Skeletal muscle cell (primary cell): ENCODE data around the gene APBB1IP.
"Not testable (repeated sequence)": the region's sequence is repeated elsewhere in the genome, so short reads cannot be mapped to it uniquely, and the experiment has no call there.

ENCODE experiments used
- DNase-seq: peaks from one replicate; pipeline ENCODE4 v3.0.0-alpha.2; 2010; ENCODE audit warnings: low read depth
- H3K4me3 ChIP-seq: 2 replicates; pipeline ENCODE4 v1.5.1; 2011; ENCODE audit warnings: low read depth, mild to moderate bottlenecking, control low read depth, low read length, moderate library complexity

Gene APBB1IP

DNA sequence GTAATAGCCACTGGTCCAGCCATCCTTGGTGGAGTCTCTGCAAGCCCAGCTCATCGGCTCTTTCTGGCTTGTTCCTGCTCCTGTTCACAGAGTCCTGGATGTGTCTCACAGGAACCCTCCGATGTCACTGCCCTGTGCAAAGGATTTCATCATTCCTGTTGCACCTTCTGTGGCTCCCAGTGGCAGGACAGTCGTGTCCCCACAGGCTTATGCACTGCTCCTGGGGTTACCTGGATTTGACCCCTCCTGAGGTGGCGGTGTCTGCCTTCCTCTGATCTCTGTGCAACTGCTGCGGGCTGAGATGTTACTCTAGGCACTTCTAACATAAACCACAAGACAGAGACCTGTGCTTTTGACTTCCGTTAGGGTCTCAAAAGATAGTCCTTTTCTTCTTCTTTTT lies 30.6 kb downstream of the APBB1IP start:
- H3K4me3 ChIP-seq, result no peak overlapping the region
- no peak for DNase-seq

DNA sequence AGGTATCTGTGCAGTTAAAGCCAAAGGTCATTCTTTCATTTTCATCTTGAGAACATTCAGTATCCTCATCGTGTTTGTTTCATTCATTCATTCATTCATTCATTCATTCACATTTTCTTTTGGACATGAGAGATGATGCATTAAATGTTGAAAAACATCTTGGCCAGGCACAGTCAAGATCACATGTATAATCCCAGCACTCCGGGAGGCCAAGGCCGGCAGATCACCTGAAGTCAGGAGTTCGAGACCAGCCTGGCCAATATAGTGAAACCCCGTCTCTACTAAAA lies 34.3 kb downstream of the APBB1IP start:
- H3K4me3 ChIP-seq, result no peak overlapping the region
- no peak for DNase-seq

DNA sequence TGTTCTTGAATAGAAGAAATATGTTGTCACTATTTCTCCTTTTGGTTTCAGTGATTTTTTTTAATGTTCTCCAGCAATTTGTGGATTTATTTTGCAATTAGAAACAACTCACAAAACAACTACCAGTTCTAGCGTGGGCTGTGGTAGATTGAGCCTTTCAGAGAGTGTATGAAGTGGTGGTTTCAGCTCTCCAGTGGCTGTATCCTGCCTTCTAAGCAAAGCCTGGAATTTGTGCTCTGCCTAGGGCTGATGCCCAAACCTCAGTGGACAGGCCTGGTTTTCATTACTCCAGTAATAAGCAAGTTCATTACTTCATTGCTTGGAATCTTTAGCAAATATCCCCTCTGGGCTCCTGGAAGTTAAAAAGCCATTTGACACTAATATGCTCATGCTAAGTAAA lies 35.9 kb downstream of the APBB1IP start:
- H3K4me3 ChIP-seq, result no peak overlapping the region
- no peak for DNase-seq

DNA sequence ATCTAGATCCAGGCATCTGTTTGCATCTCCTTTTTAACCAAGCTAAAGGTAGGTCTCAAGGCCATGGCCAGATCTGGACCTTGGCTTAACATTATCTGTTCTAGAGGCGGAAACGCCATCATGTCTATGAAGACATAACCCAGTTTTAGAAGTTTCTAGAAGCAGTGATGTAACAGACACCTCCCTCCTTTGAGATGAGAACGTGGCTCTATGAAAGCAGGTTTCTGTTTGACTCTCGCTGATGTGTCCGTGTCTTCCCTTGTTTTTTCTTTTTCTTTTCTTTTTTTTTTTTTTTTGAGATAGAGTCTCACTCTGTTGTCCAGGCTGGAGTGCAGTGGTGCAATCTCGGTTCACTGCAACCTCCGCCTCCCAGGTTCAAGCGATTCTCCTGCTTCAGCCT lies 36.7 kb downstream of the APBB1IP start:
- H3K4me3 ChIP-seq, DNase-seq: not testable (repeated sequence)

DNA sequence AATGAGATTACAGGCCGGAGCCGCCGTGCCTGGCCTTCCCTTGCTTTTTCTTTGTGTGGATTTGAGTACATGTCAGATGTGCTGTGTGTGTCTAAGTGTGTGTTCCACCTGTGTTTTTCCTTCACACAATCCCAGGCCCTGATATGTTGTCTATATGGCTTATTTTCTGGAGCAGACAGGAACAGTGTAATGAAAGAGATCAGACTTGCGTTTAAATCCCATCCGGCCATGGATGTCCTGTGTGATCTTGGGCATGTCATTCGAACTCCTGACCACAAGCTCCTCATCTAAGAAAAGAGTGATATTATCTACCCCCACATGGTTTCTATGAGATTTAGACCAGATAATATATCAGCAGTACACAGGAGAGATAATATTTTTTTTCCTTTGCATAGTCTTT lies 37.2 kb downstream of the APBB1IP start:
- H3K4me3 ChIP-seq, result no peak overlapping the region
- no peak for DNase-seq

DNA sequence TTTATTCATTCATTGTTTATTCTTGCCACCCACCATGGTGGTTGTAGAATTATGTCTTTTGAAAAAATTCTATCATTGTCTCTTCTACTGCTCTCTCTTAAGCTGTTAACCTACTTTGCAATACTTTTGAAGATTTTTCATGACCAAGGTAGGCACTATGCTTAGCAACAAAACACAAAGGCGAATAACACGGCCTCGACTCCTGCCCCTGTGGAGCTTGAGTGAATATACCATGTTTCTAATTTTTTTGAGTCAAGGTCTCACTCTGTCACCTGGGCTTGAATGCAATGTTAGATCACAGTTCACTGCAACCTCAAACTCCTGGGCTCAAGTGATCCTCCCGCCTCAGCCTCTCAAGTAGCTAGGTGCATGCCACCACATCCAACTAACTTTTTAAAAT lies 39.4 kb downstream of the APBB1IP start:
- H3K4me3 ChIP-seq, result no peak overlapping the region
- DNase-seq, result no peak

DNA sequence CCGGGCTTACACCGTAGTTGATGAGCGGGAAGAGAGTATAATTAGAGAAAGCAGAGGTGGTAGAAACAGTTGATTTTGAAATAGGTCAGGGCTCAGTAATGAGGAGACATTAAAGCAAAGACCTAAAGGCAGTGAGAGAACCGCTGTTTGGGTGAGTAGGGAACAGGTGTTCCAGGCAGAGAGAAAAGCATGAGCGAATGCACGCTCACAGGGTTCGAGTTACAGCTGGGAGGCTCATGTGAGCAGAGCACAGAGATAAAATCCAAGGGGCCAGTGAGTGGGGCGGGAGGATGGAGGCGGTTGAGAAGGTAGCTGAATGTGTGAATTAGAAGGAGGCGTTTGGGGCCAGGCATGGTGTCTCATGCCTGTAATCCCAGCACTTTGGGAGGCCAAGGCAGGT lies 39.9 kb downstream of the APBB1IP start:
- DNase-seq, result no peak
- H3K4me3 ChIP-seq, result no peak overlapping the region

DNA sequence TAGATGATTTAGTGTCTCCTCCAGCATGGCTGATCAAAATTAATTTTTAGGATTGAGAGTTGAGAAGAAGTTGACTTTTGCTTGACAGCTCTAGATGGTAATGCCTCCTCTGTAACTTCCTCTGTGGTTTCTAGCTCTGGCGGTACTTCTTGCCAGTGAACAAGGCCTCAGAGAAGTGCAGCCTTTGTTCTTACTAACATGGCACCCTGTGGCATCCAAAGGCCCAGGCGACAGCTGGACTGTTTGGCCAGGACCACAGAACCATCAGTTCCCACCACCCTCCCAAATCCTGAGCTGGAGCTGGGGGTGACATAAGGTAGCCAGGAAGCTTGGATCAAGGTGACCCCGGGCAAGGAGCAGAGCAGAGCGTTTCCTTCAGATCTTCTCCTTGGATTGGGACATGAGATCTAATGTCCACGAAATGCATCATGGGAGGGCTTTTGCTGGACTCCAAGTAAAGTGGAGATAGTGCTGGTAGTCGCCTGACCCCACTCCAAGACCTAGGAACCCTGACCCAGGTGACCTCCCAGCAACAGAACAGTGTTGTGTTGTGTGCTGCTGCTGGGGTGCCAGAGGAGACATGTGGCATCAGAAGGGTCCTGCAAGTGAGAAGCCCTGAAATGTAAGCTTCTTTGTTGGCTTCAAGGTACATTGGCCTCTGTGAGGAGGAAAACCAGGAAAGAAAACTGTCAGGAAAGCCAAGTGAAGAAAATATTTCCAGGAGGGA lies 41.8 kb downstream of the APBB1IP start:
- no peak overlapping the region for H3K4me3 ChIP-seq
- no peak for DNase-seq

DNA sequence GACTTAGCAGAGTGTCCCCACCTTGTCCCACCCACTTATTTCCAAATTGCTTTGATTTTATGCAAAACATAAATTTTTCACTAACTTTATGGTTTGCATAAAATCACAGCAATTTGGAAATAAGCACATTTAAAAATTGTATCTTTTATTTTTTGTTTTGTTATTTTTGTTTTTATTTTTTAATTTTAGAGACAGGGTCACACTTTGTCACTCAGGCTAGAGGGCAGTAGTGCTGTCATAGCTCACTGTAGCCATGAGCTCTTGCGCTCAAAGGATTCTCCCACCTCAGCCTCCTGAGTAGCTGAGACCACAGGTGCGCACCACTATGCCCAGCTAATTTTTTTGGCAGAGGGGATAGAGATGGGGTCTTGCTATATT lies 43.2 kb downstream of the APBB1IP start:
- no peak for DNase-seq
- H3K4me3 ChIP-seq, result no peak overlapping the region

DNA sequence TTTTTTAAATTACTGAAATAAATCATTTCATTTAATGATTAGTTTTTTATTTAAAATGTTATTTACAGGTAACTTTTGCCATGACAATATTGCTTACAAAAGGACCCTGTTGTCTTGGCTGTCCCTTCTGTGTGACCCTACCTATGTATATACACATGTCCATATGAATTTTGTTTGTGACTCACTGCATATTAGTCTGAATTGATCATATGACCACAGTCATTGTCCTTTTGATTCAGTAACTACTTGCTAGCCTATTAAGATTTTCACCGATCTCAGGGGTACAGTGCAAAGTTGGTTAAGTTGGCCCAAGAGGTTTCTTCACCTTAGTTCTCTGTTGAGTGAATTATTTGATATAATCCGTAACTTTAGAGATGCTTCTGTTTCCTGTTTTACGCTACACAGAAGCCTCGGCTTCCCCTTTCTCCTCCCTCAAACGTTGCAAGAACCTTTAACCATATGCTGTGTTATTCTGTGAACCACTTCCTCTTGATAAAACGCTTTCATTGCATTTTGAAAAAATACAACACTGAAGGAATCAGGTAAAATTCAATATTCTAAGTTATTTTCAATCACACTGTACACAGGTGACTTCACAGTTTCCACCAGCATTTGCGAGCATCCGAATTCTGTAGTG lies 43.9 kb downstream of the APBB1IP start:
- H3K4me3 ChIP-seq, result no peak overlapping the region
- no peak for DNase-seq

DNA sequence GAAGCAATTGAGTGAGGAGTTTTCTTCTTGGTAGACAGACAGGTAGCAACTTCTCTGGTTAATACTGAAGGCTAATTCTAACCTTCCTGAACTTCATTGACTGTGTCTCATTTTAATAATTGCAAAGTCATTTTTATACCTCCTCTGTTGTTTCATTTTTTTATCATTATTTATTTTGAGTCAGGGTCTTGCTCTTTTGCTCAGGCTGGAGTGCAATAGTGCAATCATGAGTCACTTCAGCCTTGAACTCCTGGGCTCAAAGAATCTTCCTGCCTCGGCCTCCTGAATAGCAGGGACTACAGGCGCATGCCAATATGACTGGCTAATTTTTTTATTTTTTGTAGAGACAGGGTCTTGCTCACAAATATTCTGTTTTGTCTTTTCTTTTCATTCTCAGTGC lies 45.4 kb downstream of the APBB1IP start:
- H3K4me3 ChIP-seq, result no peak overlapping the region

DNA sequence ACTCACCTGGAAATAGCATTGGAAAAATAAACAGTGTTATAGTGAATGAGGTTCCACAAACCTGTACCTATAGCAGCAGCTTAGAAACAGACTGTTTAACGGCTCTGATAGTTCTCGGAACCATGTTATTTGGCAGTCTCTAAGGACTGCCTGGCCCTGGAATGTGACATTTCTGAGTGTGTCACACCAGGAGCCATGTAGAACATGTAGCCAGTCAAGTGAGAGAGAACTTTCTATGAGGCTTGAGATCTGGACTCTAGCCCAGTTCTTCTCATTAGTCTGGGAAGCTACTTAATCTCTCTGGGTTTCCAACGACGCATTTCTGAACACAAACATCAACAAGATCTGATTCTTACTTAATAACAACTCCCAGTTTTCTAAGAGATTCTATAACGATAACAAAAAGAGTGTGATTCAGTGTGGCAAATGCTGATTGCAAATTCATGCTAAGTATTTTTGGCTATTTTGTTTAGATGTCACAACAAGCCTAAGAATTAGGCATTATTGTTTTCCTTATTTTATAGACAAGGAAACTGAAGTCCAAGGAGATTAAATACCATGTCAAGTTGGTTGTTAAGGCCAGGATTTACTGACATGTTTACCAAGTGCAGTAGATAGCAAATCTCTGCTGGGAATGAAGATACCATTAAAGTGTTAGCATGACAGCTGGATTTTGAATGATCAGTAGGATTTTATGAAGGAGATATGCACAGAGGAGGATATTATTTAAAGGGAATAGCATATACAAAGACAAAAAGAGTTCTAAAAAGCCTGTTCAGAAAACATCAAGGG lies 47.2 kb downstream of the APBB1IP start:
- DNase-seq, result no peak
- no peak overlapping the region for H3K4me3 ChIP-seq

More for the DNA sequence above, 45.4 kb downstream of the APBB1IP start:
- DNase-seq, result no peak

DNA sequence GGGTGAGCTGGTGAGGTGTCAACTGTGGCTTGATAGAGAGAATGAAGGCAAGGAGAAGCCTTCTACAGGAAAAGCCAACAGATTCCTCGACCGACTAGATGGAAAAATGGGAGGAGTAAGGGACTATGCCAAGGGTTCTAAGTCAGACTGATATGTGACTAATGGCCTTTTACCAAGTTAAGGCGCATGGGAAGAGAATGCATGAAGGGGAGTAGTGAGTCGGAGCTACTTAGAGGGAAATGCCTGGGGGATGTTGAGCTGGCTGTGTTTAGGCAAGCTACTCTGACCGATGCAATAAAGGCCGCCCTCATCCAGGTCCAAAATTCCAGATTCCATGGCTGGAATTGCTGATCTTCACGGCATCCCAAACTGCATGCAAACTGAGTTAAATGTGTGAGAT lies 48.2 kb downstream of the APBB1IP start:
- no peak overlapping the region for H3K4me3 ChIP-seq
- peak; percentile 61 for DNase-seq

DNA sequence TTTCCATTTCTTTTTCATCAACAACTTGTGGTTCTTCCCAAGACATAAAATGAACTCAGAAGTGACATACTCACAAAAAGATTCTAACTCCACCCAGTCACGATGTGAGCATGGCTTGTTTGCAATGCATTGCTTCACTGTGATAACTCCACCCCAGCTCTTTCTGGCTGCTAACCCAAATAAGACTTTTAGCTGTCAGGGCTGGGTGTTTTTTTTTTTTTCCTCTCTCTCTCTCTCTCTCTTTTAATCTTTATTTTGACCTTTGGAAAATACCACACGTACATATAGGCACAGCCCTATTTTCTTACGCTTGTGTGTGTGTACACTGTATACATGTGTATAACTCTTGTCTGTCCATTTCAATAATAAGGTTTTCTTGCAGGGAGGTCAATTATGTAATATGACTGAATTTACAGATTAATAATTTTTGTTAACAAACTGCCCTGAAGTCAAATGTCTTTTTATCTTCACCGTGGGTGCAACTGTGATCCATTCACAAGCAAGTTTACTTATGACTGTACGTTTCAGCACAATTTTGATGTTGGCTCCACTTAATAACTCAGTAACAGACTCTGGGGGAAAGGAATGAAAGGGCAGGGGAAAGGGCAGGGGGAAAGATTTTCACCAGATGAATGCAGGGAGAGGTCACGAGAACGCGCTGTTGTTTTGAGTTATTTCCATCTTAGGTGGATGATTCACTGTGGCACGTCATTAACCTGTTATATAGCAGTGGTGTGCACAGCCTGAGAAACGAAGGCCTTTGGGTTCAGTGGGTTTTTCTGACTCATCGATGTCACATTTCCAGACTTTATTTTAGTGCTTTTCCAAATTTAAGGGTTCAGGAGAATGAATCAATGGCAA lies 49.1 kb downstream of the APBB1IP start:
- H3K4me3 ChIP-seq, result no peak overlapping the region

DNA sequence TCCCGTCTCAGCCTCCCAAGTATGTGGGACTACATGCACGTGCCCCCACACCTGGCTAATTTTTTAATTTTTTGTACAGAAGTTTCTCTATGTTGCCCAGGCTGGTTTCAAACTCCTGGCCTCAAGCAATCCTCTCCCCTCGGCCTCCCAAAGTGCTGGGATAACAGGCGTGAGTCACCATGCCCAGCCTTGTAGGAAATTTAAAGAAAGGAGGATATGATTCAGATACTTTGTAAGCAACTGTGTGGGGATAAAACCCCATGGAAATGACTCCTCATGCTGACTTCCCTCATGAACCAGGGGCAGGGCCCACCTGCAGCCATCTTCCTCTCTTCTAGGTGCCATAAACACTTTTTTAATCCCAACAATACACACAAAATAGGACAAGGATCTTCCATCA lies 50.2 kb downstream of the APBB1IP start:
- H3K4me3 ChIP-seq, result no peak overlapping the region
- DNase-seq, result no peak

More for the DNA sequence above, 49.1 kb downstream of the APBB1IP start:
- DNase-seq, result peak; percentile 75

DNA sequence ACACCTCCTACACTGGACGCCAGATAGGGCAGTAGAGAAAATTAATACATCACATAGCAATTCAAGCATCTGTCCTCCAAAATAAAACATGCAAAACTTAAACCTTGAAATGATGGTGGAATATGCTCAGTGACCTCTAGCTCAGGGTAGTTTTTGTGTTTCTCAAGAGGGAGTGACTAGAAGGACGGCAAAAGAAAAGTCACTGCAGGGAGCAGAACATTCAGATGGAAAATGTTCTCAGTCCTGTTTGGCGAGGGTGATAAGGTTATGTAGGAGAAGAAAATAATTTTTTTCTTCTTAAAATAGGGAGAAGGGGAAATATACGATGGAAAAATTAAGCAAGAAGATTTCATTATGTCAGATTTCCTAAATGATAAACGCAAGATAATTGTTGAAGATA lies 50.9 kb downstream of the APBB1IP start:
- no peak overlapping the region for H3K4me3 ChIP-seq
- DNase-seq, result no peak

DNA sequence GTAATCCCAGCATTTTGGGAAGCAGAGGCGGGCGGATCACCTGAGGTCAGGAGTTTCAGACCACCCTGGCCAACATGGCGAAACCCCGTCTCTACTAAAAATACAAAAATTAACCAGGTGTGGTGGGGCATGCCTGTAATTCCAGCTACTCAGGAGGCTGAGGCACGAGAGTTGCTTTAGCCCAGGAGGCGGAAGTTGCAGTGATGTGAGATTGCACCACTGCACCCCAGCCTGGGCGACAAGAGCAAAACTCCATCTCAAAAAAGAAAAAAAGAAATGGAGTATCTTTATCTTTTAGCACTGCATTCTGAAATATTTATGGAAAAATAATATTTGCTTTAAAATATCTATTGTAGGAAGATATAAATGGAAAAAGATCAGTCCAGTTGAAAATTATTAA lies 52.2 kb downstream of the APBB1IP start:
- H3K4me3 ChIP-seq, DNase-seq: not testable (repeated sequence)

DNA sequence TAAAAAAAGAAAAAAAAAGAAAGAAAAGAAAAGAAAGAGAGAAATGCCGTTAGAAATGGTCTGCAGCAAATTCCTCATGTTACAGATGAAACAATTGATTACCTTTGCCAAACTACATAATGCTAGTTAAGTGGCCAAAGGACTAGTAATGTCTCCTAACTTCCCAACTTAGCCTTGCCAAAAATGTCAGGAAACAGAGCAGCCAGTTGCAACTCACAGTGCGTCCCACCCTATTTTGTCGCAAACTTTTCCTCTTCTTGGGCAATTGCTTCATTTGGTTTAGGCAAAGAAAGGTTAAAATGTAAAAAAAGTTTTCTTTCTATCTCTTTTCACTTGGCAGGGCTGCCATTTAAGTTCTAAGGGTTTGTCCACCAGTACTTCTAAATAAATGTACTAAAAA lies 53.1 kb downstream of the APBB1IP start:
- no peak for DNase-seq
- no peak overlapping the region for H3K4me3 ChIP-seq

DNA sequence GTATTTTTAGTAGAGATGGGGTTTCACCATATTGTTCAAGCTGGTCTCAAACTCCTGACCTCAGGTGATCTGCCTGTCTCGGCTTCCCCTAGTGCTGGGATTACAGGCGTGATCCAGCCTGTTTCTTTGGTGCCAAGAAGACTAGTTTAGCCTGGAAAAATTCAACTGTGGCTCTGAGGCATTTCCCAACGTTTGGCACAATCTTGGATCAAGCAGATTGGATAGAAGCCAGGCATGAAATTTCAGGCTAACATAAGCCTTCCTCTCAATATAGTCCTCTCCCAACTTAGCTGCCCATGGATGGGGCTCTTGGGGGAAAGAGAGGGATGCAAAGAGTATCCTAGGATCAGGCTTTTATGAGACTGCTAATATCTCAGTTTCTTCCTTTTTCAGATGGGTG lies 53.8 kb downstream of the APBB1IP start:
- DNase-seq, result no peak
- no peak overlapping the region for H3K4me3 ChIP-seq

DNA sequence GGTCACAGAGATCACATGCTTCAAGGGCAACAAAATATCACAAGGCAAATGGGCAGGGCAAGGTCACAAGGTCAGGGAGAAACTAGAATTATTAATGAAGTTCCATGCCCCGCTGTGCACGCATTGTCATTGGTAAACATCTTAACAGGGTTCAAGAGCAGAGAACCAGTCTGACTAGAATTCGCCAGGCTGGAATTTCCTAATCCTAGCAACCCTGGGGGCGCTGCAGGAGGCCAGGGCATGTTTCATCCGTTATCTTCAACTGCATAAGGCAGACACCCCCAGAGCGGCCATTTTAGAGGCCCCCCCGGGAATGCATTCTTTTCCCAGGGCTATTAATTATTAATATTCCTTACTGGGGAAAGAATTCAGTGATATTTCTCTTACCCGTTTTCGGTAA lies 54.6 kb downstream of the APBB1IP start:
- not testable (repeated sequence) for DNase-seq, H3K4me3 ChIP-seq
